GM12873 (cell line): ENCODE data around the gene FAM81A.

Experiments
- TF ChIP-seq, protein P1 (sequence below): IDR thresholded peaks from 2 replicates; pipeline ENCODE4 v1.5.1; 2012; ENCODE audit warnings: low read depth, mild to moderate bottlenecking, moderate library complexity, low read length, control low read depth; ENCODE audit not compliant: insufficient read depth; ENCODE audit errors: missing control alignments

FAM81A gene

DNA sequence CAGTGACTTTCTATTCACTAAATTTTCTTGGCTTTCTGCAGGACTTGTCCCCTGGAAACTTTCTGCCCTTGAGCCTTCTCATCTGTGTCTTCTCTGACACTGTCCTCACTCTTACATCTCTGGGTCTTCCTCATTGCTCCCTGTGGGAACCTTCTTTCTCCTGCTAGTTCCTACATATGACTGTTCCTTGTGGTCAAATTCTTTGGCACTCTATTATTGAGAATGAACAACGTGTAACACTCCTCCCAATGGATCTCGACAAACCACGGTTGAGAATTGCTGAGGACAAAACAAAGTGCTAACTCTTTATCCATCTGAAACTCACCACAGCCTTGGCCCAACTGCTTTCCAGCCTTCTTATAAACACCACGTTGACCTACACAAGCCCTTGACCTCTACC is 3.5 kb upstream of the FAM81A start:
- TF ChIP-seq, protein P1, sequence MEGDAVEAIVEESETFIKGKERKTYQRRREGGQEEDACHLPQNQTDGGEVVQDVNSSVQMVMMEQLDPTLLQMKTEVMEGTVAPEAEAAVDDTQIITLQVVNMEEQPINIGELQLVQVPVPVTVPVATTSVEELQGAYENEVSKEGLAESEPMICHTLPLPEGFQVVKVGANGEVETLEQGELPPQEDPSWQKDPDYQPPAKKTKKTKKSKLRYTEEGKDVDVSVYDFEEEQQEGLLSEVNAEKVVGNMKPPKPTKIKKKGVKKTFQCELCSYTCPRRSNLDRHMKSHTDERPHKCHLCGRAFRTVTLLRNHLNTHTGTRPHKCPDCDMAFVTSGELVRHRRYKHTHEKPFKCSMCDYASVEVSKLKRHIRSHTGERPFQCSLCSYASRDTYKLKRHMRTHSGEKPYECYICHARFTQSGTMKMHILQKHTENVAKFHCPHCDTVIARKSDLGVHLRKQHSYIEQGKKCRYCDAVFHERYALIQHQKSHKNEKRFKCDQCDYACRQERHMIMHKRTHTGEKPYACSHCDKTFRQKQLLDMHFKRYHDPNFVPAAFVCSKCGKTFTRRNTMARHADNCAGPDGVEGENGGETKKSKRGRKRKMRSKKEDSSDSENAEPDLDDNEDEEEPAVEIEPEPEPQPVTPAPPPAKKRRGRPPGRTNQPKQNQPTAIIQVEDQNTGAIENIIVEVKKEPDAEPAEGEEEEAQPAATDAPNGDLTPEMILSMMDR = no peak

DNA sequence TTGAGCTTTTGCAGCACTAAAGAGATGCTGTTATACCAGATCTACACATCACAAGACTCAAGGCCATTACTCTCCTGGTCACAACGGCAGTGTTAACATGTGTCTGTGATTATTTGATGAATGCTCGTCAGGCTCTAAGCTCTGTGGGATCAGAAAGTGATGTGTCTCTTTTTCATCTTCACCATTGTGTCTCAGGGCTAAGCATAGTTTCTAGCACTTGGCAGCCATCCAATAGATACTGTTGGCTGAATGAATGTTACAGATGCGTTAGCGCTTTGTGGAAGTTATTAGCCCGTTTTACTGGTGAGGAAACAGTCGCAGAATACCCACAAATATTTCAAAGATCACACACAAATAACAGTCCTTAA is 1.2 kb upstream of the FAM81A start:
- TF ChIP-seq, protein P1 = no peak

GRCh38 chr15:59437142-59437816 is 707 bp upstream of the FAM81A start:
- TF ChIP-seq, protein P1 = no peak

- TF ChIP-seq, protein P1 = no peak
Measured at GRCh38 chr15:59438625-59439290, 772 bp downstream of the FAM81A start.

- TF ChIP-seq, protein P1 = no peak
Measured at GRCh38 chr15:59439576-59439975, 1.6 kb downstream of the FAM81A start.

- TF ChIP-seq, protein P1 = no peak
Measured at GRCh38 chr15:59443341-59444072, 5.5 kb downstream of the FAM81A start.
